Chondrocyte (in vitro differentiated cells): ENCODE measurements around the gene CD82. TPM values are rescaled to one million over a fixed set of nuclear protein-coding genes. Genes with fewer than 3 reads are reported as not detected.

Experiments used
- DNase-seq: peaks from one replicate; pipeline ENCODE4 v3.0.0; 2021; ENCODE audit warnings: mixed read lengths, low spot score
- H3K27ac Mint-ChIP-seq: one replicate; pipeline ENCODE4 v1.8.0; 2021; ENCODE audit warnings: mild to moderate bottlenecking, moderate library complexity, mixed read lengths; ENCODE audit not compliant: unreplicated experiment
- H3K27me3 Mint-ChIP-seq: 2 replicates; pipeline ENCODE4 v1.8.0; 2021; ENCODE audit warnings: low read depth, mixed read lengths
- H3K36me3 Mint-ChIP-seq: 2 replicates; pipeline ENCODE4 v1.8.0; 2021; ENCODE audit warnings: low read depth, mixed read lengths
- H3K4me1 Mint-ChIP-seq: 2 replicates; pipeline ENCODE4 v1.8.0; 2021; ENCODE audit warnings: low read depth, mild to moderate bottlenecking, mixed read lengths
- H3K4me3 Mint-ChIP-seq: one replicate; pipeline ENCODE4 v1.8.0; 2021; ENCODE audit warnings: mild to moderate bottlenecking, moderate library complexity, mixed read lengths; ENCODE audit not compliant: unreplicated experiment
- H3K9me3 Mint-ChIP-seq: 2 replicates; pipeline ENCODE4 v1.8.0; 2021; ENCODE audit warnings: low read depth, mixed read lengths
- CTCF ChIP-seq: fragments of 200-600 bp; sonication (generic); IDR thresholded peaks from 2 replicates; pipeline ENCODE4 v1.5.0; 2021; ENCODE audit warnings: antibody characterized with exemption, mild to moderate bottlenecking, moderate library complexity
- total RNA-seq: library from RNA; stranded (reverse); gene quantifications from 3 replicates; pipeline ENCODE4 v1.2.1, GENCODE V29; 2021

The CD82 gene
- total RNA-seq, 1 donor from 2014 or later: 14.4 TPM

GRCh38 chr11:44550123-44550522 lies 15.3 kb upstream of the CD82 start:
- DNase-seq: no peak
- H3K27ac Mint-ChIP-seq: no peak overlapping the region
- H3K9me3 Mint-ChIP-seq: peaks cover 22% of the 10 kb centered on the region
- no peaks in the 10 kb centered on the region for H3K4me1 Mint-ChIP-seq
- no peaks in the 10 kb centered on the region for H3K27me3 Mint-ChIP-seq
- TF ChIP-seq CTCF: no peak
- H3K4me3 Mint-ChIP-seq: no peak overlapping the region
- no peaks in the 10 kb centered on the region for H3K36me3 Mint-ChIP-seq

- DNase-seq: no peak
- H3K9me3 Mint-ChIP-seq: peaks cover 13% of the 10 kb centered on the region
- H3K4me1 Mint-ChIP-seq: no peaks in the 10 kb centered on the region
- H3K4me3 Mint-ChIP-seq: no peak overlapping the region
- H3K27me3 Mint-ChIP-seq: no peaks in the 10 kb centered on the region
- no peak overlapping the region for H3K27ac Mint-ChIP-seq
- H3K36me3 Mint-ChIP-seq: no peaks in the 10 kb centered on the region
- TF ChIP-seq CTCF: no peak
Observed at GRCh38 chr11:44551456-44552139, 13.9 kb upstream of the CD82 start.

GRCh38 chr11:44555031-44555800 lies 10.2 kb upstream of the CD82 start:
- DNase-seq: no peak
- Mint-ChIP-seq H3K4me1 (peaks cover 5% of the 10 kb centered on the region), H3K9me3 (peaks cover 13% of the 10 kb centered on the region), H3K36me3 (no peaks in the 10 kb centered on the region), H3K27me3 (no peaks in the 10 kb centered on the region), H3K27ac (no peak overlapping the region), H3K4me3 (no peak overlapping the region)
- TF ChIP-seq CTCF: no peak

- peaks cover 5% of the 10 kb centered on the region for H3K4me1 Mint-ChIP-seq
- DNase-seq: no peak
- peaks cover 10% of the 10 kb centered on the region for H3K9me3 Mint-ChIP-seq
- no peak overlapping the region for H3K4me3 Mint-ChIP-seq
- no peak overlapping the region for H3K27ac Mint-ChIP-seq
- H3K36me3 Mint-ChIP-seq: no peaks in the 10 kb centered on the region
- no peaks in the 10 kb centered on the region for H3K27me3 Mint-ChIP-seq
- peak; percentile 95 for TF ChIP-seq CTCF
Observed at GRCh38 chr11:44556735-44557409, 8.6 kb upstream of the CD82 start.

- Mint-ChIP-seq H3K36me3 (no peaks in the 10 kb centered on the region), H3K9me3 (peaks cover 10% of the 10 kb centered on the region), H3K4me1 (peaks cover 5% of the 10 kb centered on the region), H3K4me3 (no peak overlapping the region), H3K27ac (no peak overlapping the region), H3K27me3 (no peaks in the 10 kb centered on the region)
- TF ChIP-seq CTCF: no peak
- no peak for DNase-seq
Observed at GRCh38 chr11:44557464-44557863, 8.0 kb upstream of the CD82 start.
